ENCODE data around the gene CLIC2.

- TF ChIP-seq EP300 (IDR thresholded peaks at IDR 0.05) (no peak), RARB (CRISPR knock-in tag; IDR thresholded peaks at IDR 0.05) (no peak), PBX3 (IDR thresholded peaks at IDR 0.05) (no peak), BHLHE40 (IDR thresholded peaks at IDR 0.05; ENCODE audit: low read depth, low read length) (no peak)
- TF ChIP-seq, protein P1, sequence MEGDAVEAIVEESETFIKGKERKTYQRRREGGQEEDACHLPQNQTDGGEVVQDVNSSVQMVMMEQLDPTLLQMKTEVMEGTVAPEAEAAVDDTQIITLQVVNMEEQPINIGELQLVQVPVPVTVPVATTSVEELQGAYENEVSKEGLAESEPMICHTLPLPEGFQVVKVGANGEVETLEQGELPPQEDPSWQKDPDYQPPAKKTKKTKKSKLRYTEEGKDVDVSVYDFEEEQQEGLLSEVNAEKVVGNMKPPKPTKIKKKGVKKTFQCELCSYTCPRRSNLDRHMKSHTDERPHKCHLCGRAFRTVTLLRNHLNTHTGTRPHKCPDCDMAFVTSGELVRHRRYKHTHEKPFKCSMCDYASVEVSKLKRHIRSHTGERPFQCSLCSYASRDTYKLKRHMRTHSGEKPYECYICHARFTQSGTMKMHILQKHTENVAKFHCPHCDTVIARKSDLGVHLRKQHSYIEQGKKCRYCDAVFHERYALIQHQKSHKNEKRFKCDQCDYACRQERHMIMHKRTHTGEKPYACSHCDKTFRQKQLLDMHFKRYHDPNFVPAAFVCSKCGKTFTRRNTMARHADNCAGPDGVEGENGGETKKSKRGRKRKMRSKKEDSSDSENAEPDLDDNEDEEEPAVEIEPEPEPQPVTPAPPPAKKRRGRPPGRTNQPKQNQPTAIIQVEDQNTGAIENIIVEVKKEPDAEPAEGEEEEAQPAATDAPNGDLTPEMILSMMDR (IDR thresholded peaks at IDR 0.05), result no peak
Observed at GRCh38 chrX:155266439-155266838, 68.0 kb downstream of the CLIC2 start.
